Liver (tissue), 3 donors: Measurements from ENCODE around the gene TP63.

Experiments used
- ATF3 ChIP-seq: IDR thresholded peaks from 2 replicates; pipeline ENCODE4 v1.6.1; 2016; ENCODE audit warnings: antibody characterized with exemption
- CTCF ChIP-seq: fragments of 150-350 bp; IDR thresholded peaks from 2 replicates; pipeline ENCODE4 v1.5.1; 2017; ENCODE audit warnings: improper control_type of control experiment, low read depth, low read length; ENCODE audit not compliant: missing input control
- EGR1 ChIP-seq, 2 donors: IDR thresholded peaks; 2 replicates each; pipeline ENCODE4 v1.6.1; 2016 to 2018; ENCODE audit warnings: antibody characterized with exemption in 2 of 2, low read depth in 2 of 2
- HNF4G ChIP-seq: IDR thresholded peaks from 2 replicates; pipeline ENCODE4 v1.6.1; 2016; ENCODE audit warnings: antibody characterized with exemption
- JUND ChIP-seq, 2 donors: IDR thresholded peaks; 2 replicates each; pipeline ENCODE4 v1.6.1; 2016; ENCODE audit warnings: antibody characterized with exemption in 2 of 2
- NR2F2 ChIP-seq: IDR thresholded peaks from 2 replicates; pipeline ENCODE4 v1.6.1; 2016; ENCODE audit warnings: antibody characterized with exemption
- RAD21 ChIP-seq, 2 donors: IDR thresholded peaks; 2 replicates each; pipeline ENCODE4 v1.6.1; 2016; ENCODE audit warnings: antibody characterized with exemption in 2 of 2, mild to moderate bottlenecking in 2 of 2
- REST ChIP-seq: IDR thresholded peaks from 2 replicates; pipeline ENCODE4 v1.6.1; 2016; ENCODE audit warnings: antibody characterized with exemption, mild to moderate bottlenecking
- RXRA ChIP-seq, 2 donors: IDR thresholded peaks; 2 replicates each; pipeline ENCODE4 v1.6.1; 2017 to 2018; ENCODE audit warnings: antibody characterized with exemption in 2 of 2, mild to moderate bottlenecking in 1 of 2
- SP1 ChIP-seq: IDR thresholded peaks from 2 replicates; pipeline ENCODE4 v1.6.1; 2018; ENCODE audit warnings: antibody characterized with exemption, mild to moderate bottlenecking
- TAF1 ChIP-seq: conservative IDR thresholded peaks from 2 replicates; pipeline ENCODE4 v1.6.1; 2016; ENCODE audit warnings: antibody characterized with exemption, mild to moderate bottlenecking
- YY1 ChIP-seq: IDR thresholded peaks from 2 replicates; pipeline ENCODE4 v1.6.1; 2016; ENCODE audit warnings: antibody characterized with exemption, mild to moderate bottlenecking
- donor health status: healthy.
- donor health status: healthy.

- TF ChIP-seq RAD21 (IDR thresholded peaks at IDR 0.05) (no peak), CTCF (no peak), YY1 (no peak), ATF3 (no peak), RXRA (IDR thresholded peaks at IDR 0.05) (no peak), HNF4G (no peak), JUND (IDR thresholded peaks at IDR 0.05) (no peak), SP1 (no peak), TAF1 (no peak), REST (no peak), EGR1 (IDR thresholded peaks at IDR 0.05; ENCODE audit: low read depth in 2 of 2) (no peak), NR2F2 (no peak)
Measured at GRCh38 chr3:189745622-189746021, 114.4 kb downstream of the TP63 start.
